ENCODE data around the gene MSRB2. TPM values are rescaled to one million over a fixed set of nuclear protein-coding genes. Genes with fewer than 3 reads are reported as not detected.

MSRB2 gene
- total RNA-seq, 4 donors from 2014 or later, result 8.7 to 19.3 (median 13.7) TPM

- Histone ChIP-seq H3K9me3 (no peaks in the 10 kb centered on the region), H3K36me3 (no peaks in the 10 kb centered on the region), H3K27ac (no peak overlapping the region), H3K27me3 (peaks cover 0 to 11% (median 0%) of the 10 kb centered on the region in 4 donors), H3K4me1 (no peaks in the 10 kb centered on the region), H3K4me3 (no peak overlapping the region)
- intact Hi-C loops (cut with DNase I), result loop anchor here (10.0 kb wide), 1 partner anchor 1044 kb away; no protein-coding TSS in a partner anchor
- 59 to 82% methylated on average over 7 of the region's 7 CpGs for WGBS, 2 donors
- no peak for DNase-seq
- no peak for TF ChIP-seq CTCF (IDR thresholded peaks at IDR 0.05)
- no peak for TF ChIP-seq POLR2A (IDR thresholded peaks at IDR 0.05)
Measured at GRCh38 chr10:23151071-23151470, 55.7 kb downstream of the MSRB2 start.

- no peak for TF ChIP-seq CTCF (IDR thresholded peaks at IDR 0.05)
- no peak for TF ChIP-seq POLR2A (IDR thresholded peaks at IDR 0.05)
- intact Hi-C loops (cut with DNase I), result loop anchor here (10.0 kb wide), 1 partner anchor 1040 kb away; no protein-coding TSS in a partner anchor
- no peak for DNase-seq
- Histone ChIP-seq H3K9me3 (no peaks in the 10 kb centered on the region), H3K27ac (no peak overlapping the region), H3K4me3 (no peak overlapping the region), H3K27me3 (peaks cover 0 to 27% (median 0%) of the 10 kb centered on the region in 4 donors), H3K36me3 (no peaks in the 10 kb centered on the region), H3K4me1 (peaks cover 0 to 9% (median 0%) of the 10 kb centered on the region in 3 donors)
- WGBS, 2 donors, result 62 to 73% methylated on average over 7 of the region's 7 CpGs
Measured at GRCh38 chr10:23155169-23155568, 59.8 kb downstream of the MSRB2 start.

- H3K36me3 ChIP-seq, result no peaks in the 10 kb centered on the region
- WGBS, 2 donors, result 53 to 58% methylated on average over 9 to 10 of the region's 10 CpGs
- H3K4me1 ChIP-seq, result peaks cover 0 to 9% (median 0%) of the 10 kb centered on the region in 3 donors
- H3K4me3 ChIP-seq, result no peak overlapping the region
- no peak for DNase-seq
- H3K9me3 ChIP-seq, result no peaks in the 10 kb centered on the region
- peaks cover 0 to 30% (median 0%) of the 10 kb centered on the region in 4 donors for H3K27me3 ChIP-seq
- H3K27ac ChIP-seq, result no peak overlapping the region
- intact Hi-C loops (cut with DNase I), result loop anchor here (10.0 kb wide), 1 partner anchor 1038 kb away; no protein-coding TSS in a partner anchor
- TF ChIP-seq POLR2A (IDR thresholded peaks at IDR 0.05) (no peak), CTCF (IDR thresholded peaks at IDR 0.05) (no peak)
Measured at GRCh38 chr10:23156447-23157150, 61.2 kb downstream of the MSRB2 start.

GRCh38 chr10:23157239-23157681 lies 61.9 kb downstream of the MSRB2 start:
- TF ChIP-seq POLR2A (IDR thresholded peaks at IDR 0.05) (no peak), CTCF (IDR thresholded peaks at IDR 0.05) (no peak)
- H3K9me3 ChIP-seq, result no peaks in the 10 kb centered on the region
- intact Hi-C loops (cut with DNase I), result loop anchor here (10.0 kb wide), 1 partner anchor 1038 kb away; no protein-coding TSS in a partner anchor
- WGBS, 2 donors, result 64 to 69% methylated on average over 14 of the region's 14 CpGs
- H3K4me3 ChIP-seq, result no peak overlapping the region
- no peak overlapping the region for H3K27ac ChIP-seq
- H3K4me1 ChIP-seq, result peaks cover 0 to 9% (median 0%) of the 10 kb centered on the region in 3 donors
- H3K27me3 ChIP-seq, result peaks cover 0 to 34% (median 0%) of the 10 kb centered on the region in 4 donors
- no peaks in the 10 kb centered on the region for H3K36me3 ChIP-seq
- no peak for DNase-seq

- H3K4me1 ChIP-seq, result peaks cover 0 to 9% (median 0%) of the 10 kb centered on the region in 3 donors
- TF ChIP-seq CTCF (IDR thresholded peaks at IDR 0.05) (no peak), POLR2A (IDR thresholded peaks at IDR 0.05) (no peak)
- H3K9me3 ChIP-seq, result no peaks in the 10 kb centered on the region
- intact Hi-C loops (cut with DNase I), result loop anchor here (10.0 kb wide), 1 partner anchor 1037 kb away; no protein-coding TSS in a partner anchor
- DNase-seq, result no peak
- WGBS, 2 donors, result 42 to 50% methylated on average over 12 of the region's 12 CpGs
- H3K27ac ChIP-seq, result no peak overlapping the region
- no peak overlapping the region for H3K4me3 ChIP-seq
- peaks cover 0 to 34% (median 0%) of the 10 kb centered on the region in 4 donors for H3K27me3 ChIP-seq
- no peaks in the 10 kb centered on the region for H3K36me3 ChIP-seq
Measured at GRCh38 chr10:23157691-23158369, 62.5 kb downstream of the MSRB2 start.

Data from esophagus squamous epithelium (tissue), 5 donors.